ENCODE measurements around the gene POU2F1. TPM values are rescaled to one million over a fixed set of nuclear protein-coding genes. Genes with fewer than 3 reads are reported as not detected.

Gene POU2F1
- total RNA-seq, 2 experiments from 2014 or later: 18.7 to 52.3 TPM

DNA sequence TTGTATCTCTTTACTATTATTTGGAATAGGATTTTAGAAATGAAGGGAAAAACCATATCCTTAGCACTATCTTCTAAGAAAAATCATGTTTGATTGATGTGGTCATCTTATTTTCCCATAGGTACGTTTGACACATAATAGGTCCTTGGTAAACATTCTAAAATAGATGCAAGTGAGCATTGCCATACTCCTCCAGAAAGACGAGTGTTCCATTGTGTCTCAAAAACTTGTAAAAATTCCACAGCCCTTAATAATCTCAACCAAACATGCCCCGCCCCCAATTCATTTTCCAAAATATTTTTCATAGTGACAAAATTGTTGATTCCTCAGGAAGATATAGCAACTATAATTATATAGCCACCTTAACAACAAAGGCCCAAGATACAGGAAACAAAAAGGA is 184.2 kb downstream of the POU2F1 start:
- Histone ChIP-seq H3K36me3 (ENCODE audit: insufficient read depth, low read length) (peaks cover 84% of the 10 kb centered on the region), H3K27ac (ENCODE audit: low read depth, low read length, poor library complexity, severe bottlenecking) (no peak overlapping the region), H3K9me3 (ENCODE audit: low read length) (no peaks in the 10 kb centered on the region), H3K79me2 (ENCODE audit: insufficient read depth, low read depth, low read length) (no peaks in the 10 kb centered on the region), H3K4me3 (ENCODE audit: low read depth, low read length, poor library complexity, severe bottlenecking) (no peak overlapping the region), H3K4me2 (ENCODE audit: low read length) (no peak overlapping the region), H2AFZ (ENCODE audit: low read length) (no peak overlapping the region), H3K9me2 (ENCODE audit: insufficient read depth, low read length) (no peaks in the 10 kb centered on the region), H3K4me1 (ENCODE audit: insufficient read depth, low read length, poor library complexity, severe bottlenecking) (peaks cover 11% of the 10 kb centered on the region), H4K20me1 (ENCODE audit: insufficient read depth, low read length) (no peaks in the 10 kb centered on the region)
- TF ChIP-seq EZH2phosphoT487 (IDR thresholded peaks at IDR 0.05; ENCODE audit: borderline replicate concordance, low read depth, low read length) (no peak), CTCF (conservative IDR thresholded peaks at IDR 0.05; ENCODE audit: low read length) (no peak)
- POLR2A ChIA-PET: interaction anchor here (0.6 kb wide), 1 partner anchor 1516 kb away, joined by 3 read pairs; no protein-coding TSS in a partner anchor
- no peak for DNase-seq (ENCODE audit: low spot score)
- intact Hi-C loops (cut with micrococcal nuclease; ENCODE audit: unreplicated experiment): no loop called here
- BruUV-seq (replicated peaks): no TSS peak
- CTCF ChIA-PET (ENCODE audit: unreplicated experiment): interaction anchor here (0.6 kb wide), 1 partner anchor 8 kb away, joined by 3 read pairs; no protein-coding TSS in a partner anchor

DNA sequence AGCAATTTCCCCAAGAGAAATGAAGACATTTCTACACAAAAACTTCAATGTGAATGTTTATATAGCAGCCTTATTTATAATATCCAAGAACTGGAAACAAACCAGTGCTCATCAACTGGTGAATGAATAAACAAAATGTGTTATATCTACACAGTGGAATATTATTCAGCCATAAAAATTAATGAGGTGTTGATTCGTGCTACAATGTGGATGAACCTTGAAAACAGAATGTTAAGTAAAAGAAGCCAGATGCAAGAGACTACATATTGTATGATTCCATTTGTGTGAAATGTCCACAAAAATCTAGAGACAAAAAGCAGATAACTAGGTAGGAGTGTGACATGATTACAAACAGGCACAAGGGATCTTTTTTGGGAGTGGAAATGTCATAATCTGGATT is 187.7 kb downstream of the POU2F1 start:
- TF ChIP-seq EZH2phosphoT487 (IDR thresholded peaks at IDR 0.05; ENCODE audit: borderline replicate concordance, low read depth, low read length) (no peak), CTCF (conservative IDR thresholded peaks at IDR 0.05; ENCODE audit: low read length) (no peak)
- intact Hi-C loops (cut with micrococcal nuclease; ENCODE audit: unreplicated experiment): no loop called here
- H3K4me2 ChIP-seq (ENCODE audit: low read length): no peak overlapping the region
- no peaks in the 10 kb centered on the region for H4K20me1 ChIP-seq (ENCODE audit: insufficient read depth, low read length)
- peaks cover 4% of the 10 kb centered on the region for H3K4me1 ChIP-seq (ENCODE audit: insufficient read depth, low read length, poor library complexity, severe bottlenecking)
- H3K36me3 ChIP-seq (ENCODE audit: insufficient read depth, low read length): peaks cover 76% of the 10 kb centered on the region
- POLR2A ChIA-PET: interaction anchor here (0.9 to 1.1 kb wide), 3 partner anchors 10 to 22 kb away, joined by 4 to 6 read pairs (median 5); no protein-coding TSS in a partner anchor
- H3K79me2 ChIP-seq (ENCODE audit: insufficient read depth, low read depth, low read length): no peaks in the 10 kb centered on the region
- no peaks in the 10 kb centered on the region for H3K9me2 ChIP-seq (ENCODE audit: insufficient read depth, low read length)
- DNase-seq (ENCODE audit: low spot score): no peak
- CTCF ChIA-PET (ENCODE audit: unreplicated experiment): interaction anchor here (0.7 kb wide), 1 partner anchor 75 kb away, joined by 3 read pairs; no protein-coding TSS in a partner anchor
- no peak overlapping the region for H3K27ac ChIP-seq (ENCODE audit: low read depth, low read length, poor library complexity, severe bottlenecking)
- H3K9me3 ChIP-seq (ENCODE audit: low read length): no peaks in the 10 kb centered on the region
- no peak overlapping the region for H3K4me3 ChIP-seq (ENCODE audit: low read depth, low read length, poor library complexity, severe bottlenecking)
- BruUV-seq (replicated peaks): no TSS peak
- no peak overlapping the region for H2AFZ ChIP-seq (ENCODE audit: low read length)

DNA sequence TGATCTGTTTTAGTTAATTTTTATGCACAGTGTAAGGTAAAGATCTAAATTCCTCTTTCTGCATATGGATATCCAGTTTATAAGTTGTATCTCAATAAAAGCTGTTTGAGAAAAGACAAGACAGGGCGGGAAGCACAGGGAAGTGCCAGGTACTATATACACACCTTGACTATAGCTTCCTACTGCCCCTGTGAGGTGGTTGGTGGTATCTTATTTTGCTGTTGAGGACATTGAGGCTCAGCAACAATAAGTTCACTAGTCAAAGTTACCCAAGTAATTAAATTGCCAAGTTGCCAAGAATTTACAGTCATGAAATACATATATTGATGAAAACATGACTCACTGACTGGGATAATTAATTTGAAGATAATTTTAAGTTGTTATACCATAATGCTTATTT is 188.5 kb downstream of the POU2F1 start:
- Histone ChIP-seq H3K4me3 (ENCODE audit: low read depth, low read length, poor library complexity, severe bottlenecking) (no peak overlapping the region), H3K4me2 (ENCODE audit: low read length) (no peak overlapping the region), H3K27ac (ENCODE audit: low read depth, low read length, poor library complexity, severe bottlenecking) (no peak overlapping the region), H4K20me1 (ENCODE audit: insufficient read depth, low read length) (no peaks in the 10 kb centered on the region), H3K9me2 (ENCODE audit: insufficient read depth, low read length) (no peaks in the 10 kb centered on the region), H3K9me3 (ENCODE audit: low read length) (no peaks in the 10 kb centered on the region), H2AFZ (ENCODE audit: low read length) (no peak overlapping the region), H3K4me1 (ENCODE audit: insufficient read depth, low read length, poor library complexity, severe bottlenecking) (peaks cover 4% of the 10 kb centered on the region), H3K79me2 (ENCODE audit: insufficient read depth, low read depth, low read length) (no peaks in the 10 kb centered on the region), H3K36me3 (ENCODE audit: insufficient read depth, low read length) (peaks cover 76% of the 10 kb centered on the region)
- intact Hi-C loops (cut with micrococcal nuclease; ENCODE audit: unreplicated experiment): loop anchor here (1.0 kb wide), 1 partner anchor 141 kb away; no protein-coding TSS in a partner anchor
- TF ChIP-seq CTCF (conservative IDR thresholded peaks at IDR 0.05; ENCODE audit: low read length): peak; percentile 79
- TF ChIP-seq EZH2phosphoT487 (IDR thresholded peaks at IDR 0.05; ENCODE audit: borderline replicate concordance, low read depth, low read length): no peak
- ChIA-PET CTCF (ENCODE audit: unreplicated experiment) (interaction anchor here (0.6 to 0.7 kb wide), 2 partner anchors 13 to 75 kb away, joined by 3 to 5 read pairs; no protein-coding TSS in a partner anchor), POLR2A (interaction anchor here (0.8 to 1.2 kb wide), 6 partner anchors 9 to 144 kb away, joined by 3 to 6 read pairs (median 4); partner anchors contain the start of gene CREG1)
- peak; percentile 59 for DNase-seq (ENCODE audit: low spot score)
- no TSS peak for BruUV-seq (replicated peaks)
